ENCODE measurements around the gene CLDN15.

Gene CLDN15

DNA sequence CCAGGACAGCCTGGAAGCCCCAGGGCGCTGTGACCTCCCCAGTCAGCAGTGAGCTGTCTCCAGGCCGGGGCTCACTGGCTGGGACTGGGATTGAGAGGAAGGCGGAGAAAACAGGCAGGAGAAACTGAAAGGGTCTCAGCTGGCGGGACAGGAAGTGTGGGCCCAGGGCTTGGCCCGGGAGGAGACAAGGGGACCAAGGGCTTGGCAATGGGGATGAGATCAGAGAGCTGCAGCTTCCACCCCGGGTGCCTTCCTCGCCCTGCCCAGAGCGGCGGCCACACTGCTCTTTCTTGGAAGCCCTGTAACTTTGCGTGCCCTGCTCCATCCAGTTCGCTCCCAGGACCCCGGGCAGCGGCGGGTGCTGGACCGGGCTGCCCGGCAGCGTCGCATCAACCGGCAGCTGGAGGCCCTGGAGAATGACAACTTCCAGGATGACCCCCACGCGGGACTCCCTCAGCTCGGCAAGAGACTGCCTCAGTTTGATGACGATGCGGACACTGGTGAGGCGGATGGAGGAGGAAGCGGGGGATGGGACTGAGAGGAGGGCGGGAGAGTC, 15.2 kb downstream of the CLDN15 start:
- no peak for DNase-seq (ENCODE audit: low spot score)

DNA sequence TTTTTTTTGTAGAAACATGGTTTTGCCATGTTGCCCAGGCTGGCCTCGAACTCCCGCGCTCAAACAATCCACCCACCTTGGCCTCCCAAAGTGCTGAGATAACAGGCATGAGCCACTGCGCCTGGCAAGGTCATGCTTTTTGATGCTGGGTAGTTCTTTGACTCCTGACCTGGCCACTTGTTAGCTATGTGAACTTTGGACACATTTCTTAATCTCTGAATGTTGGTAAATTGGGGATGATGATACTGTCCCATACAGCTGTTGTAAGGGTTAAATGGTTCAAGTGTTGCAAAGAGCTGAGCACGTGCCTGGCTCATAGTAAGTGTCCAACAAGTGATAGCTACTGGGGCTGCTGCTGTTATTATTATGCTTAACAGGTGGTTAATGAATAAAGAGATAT, 17.3 kb downstream of the CLDN15 start:
- no peak for DNase-seq (ENCODE audit: low spot score)

DNA sequence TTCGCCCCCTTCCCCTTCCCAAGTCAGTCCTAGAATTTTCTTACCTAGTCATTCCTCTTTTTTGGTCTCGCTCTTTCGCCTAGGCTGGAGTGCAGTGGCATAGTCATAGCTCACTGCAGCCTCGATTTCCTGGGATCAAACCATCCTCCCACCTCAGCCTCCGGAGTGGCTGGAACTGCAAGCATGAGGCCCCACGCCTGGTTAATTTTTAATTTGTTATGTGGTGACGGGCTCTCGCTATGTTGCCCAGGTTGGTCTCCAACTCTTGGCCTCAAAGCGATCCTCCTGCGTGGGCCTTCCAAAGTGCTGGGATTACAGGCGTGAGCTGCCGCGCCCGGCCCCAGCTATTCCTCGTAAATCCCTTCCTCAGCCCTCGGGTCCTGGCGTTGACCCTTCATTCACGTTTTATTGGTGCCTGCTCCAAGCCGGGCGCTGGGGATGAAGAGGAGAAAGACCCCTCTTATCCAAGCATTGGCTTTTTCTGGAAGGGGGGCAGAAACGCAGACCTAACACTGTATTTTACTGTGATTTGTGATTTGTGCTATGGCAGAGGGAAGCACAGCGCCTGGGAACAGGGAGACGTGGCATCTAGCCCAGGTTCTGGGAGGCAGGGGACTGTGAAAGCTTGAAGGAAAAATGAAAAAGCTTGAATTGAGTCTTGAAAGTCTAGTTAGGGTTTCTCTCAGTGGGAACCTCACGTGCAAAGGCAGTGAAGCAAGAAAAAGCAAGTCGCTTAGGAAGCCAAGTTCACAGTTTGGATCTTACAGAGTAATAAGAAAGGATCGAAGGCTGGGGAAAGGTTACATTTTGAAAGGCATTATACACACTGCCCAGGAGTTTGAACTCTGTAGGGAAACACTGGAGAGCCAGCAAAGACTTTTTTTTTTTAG, 19.1 kb downstream of the CLDN15 start:
- DNase-seq (ENCODE audit: low spot score): no peak

DNA sequence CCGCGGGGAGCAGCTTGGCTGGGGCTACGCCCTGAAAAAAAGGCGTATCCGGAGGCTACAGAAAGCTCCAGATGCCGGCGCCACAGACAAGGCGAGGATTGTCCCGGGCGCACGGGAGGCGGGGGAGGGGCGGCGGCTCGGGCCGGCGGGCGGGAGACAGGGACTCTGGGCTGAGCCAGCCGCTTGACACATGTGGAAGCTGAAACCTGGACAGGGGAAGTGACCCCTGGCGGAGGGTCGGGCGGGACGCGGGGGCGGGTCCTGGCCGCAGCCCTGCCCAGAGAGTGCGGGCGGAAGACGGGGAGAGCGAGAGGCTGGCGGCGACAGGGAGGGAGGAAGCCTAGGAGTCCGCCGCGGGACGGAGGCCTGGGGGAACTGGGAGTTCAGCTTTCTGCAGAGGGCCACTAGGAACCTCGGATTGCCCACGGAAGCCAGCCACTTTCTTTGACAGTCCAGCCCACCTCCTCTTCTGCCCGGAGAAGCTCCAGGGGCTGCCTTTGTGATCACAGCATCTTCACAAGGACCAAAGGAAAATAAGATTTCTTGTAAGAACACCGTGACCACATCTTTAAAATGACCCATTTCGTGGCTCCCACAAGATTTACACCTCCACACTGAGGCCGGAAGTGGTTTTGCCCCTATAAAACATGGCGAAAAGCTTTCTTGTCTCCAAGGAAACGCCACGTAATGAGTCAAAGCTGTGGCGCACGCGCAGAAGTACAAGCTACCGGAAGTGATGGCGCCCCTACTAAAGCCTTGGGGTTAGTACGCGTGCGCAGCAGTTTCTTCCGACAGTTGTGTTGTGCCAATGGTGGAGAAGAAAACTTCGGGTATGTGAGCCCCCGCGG, 20.0 kb downstream of the CLDN15 start, which contains the start of the genes PLOD3 and ZNHIT1:
Gene PLOD3, minus strand, starts transcription at position 194 of the 848 bp plus-strand sequence. CDS start 307 bp downstream, outside the sequence.
Gene ZNHIT1, plus strand, starts transcription at position 778 of the 848 bp plus-strand sequence. Its CDS starts 31 bp downstream, at position 809.
- peak; percentile 97 for DNase-seq (ENCODE audit: low spot score)

DNA sequence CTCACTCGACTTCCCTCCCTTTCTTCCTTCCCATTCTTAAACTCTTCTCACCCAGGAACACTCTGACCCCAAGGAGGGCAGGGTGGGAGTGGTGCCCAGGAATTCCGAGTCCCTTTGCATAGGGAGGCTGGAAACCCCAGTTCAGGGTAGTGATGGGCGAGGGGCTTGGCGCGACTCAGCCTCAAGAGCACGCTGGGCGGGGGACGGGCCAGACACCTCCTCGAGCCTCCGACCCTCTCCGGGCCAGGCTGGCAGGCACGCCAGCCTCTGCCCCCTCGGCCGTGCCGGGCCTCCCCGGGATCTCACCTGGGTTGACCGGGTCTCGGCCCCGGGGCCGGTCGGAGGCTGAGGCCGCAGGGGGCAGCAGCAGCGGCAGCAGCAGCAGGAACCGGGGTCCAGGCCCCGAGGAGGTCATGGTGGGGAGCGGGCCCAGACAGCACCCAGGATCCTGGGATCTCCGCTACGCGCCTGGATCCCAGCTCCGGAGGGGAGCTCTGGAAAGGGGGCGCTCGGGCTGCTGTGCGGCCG, 20.7 kb downstream of the CLDN15 start:
- no peak for DNase-seq (ENCODE audit: low spot score)

DNA sequence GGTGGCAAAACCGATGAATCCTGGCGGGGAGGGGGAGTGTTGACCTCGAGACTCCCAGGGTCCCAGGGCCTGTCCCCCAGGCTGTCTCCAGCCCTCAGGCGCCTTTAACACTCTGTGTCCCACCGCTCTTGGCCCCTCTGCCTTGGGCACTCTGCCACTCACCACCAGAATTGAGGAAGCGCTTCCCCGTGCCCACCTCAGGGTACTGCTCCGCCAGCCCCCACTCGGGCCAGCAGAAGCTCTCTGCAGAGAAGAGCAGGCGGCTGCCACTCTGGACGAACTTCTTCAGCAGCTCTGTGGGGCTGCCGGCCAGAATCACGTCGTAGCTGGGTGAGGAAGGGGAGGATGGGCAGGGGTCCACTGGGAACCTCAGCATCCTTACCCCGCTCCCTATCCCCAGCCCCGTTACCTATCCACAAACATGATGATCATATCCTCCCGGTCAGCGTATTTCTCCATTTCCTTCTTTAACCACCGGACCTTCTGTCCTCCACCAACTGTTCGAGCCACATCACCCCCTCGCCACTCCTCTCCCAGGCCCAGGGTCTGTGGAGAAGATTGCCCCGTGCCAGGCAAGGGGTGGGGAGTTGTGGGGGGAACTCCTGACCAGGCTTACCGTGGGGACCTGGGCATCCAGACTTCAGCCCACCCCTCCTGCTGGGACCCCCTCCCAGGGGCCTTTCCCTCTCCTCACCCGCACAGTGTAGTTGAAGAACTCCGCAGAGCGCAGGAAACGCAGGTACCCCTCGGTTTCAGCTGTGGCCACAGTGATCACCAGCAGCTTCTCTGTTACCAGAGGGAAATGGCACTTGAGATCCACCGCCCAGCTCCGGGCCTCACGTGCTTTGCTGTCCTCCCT, 21.4 kb downstream of the CLDN15 start:
- DNase-seq (ENCODE audit: low spot score): no peak

DNA sequence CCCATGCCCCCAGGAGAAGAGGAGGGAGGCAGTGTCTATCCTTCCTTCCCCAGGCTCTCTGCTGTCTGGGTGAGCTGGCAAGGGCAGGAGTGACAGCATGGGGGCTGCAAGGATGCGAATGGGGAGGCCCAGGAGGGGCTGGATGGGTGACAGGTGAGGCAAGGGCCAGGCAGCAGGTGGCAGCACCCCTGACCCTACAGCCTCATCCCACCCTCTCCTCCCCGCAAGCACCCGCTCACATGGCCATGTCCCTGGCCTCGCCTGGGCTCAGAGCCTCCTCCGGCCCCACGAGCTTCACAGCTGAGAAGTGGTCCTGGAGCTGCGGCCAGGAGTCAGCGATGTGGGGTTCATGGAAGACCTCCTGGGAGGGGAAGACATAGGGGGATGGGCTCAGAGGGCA, 25.6 kb downstream of the CLDN15 start:
- no peak for DNase-seq (ENCODE audit: low spot score)

DNA sequence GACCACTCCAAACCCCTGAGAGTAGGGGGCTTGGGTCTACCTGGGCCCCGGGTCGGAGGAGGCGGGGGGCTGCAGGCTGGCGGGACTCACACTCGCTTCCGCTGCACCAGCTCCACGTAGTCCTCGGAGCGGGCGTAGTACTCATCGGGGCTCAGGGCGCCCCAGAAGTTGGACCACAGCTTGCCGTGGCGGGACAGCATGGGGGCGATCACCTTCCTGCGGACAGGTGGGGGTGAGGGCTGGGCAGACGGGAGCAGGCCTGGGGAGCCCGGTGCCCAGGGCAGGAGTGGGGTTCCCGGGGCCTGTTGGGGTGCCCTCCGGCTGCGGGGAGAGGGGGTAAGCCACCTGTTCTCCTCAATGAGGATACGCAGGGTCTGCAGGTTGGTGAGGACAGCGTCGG, 26.1 kb downstream of the CLDN15 start:
- DNase-seq (ENCODE audit: low spot score): no peak

DNA sequence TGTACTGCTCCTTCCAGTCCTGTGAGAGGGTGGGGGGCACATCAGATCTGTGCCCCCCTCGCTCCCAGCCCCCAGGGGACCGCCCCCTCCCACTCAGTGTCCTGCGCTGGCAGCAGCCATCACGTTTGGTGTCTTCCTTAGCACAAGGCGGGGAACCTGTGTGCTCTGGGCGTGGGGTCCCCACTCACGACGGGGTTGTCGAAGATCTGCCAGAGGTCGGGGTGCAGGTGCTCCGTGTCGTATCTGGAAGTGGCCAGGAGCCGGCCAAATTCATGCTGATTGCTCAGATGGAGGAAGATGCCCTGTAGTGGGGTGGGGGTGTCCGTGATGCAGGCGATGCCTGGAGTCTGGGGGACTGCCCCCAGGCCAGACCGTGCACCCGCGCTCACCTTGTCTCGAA, 27.5 kb downstream of the CLDN15 start:
- DNase-seq (ENCODE audit: low spot score): no peak

DNA sequence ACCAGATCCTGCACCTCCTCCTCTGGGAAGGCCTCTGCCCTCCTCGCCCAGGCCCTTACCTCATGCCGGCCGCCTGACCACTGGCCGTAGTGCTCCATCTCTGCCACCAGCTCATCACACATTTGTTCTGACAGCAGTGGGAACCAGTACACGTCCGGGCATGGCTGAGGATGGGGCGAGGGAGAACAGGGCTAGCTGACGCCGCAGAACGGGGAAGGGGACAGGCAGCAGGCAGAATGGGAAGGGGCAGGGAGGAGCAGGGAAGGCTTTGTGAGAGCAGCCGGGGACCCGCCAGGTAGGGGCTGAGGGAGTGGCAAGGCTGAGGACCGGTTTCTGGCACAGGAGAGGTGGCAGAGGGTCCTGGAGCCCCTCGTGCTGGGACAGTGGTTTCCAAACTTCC, 28.8 kb downstream of the CLDN15 start:
- no peak for DNase-seq (ENCODE audit: low spot score)

DNA sequence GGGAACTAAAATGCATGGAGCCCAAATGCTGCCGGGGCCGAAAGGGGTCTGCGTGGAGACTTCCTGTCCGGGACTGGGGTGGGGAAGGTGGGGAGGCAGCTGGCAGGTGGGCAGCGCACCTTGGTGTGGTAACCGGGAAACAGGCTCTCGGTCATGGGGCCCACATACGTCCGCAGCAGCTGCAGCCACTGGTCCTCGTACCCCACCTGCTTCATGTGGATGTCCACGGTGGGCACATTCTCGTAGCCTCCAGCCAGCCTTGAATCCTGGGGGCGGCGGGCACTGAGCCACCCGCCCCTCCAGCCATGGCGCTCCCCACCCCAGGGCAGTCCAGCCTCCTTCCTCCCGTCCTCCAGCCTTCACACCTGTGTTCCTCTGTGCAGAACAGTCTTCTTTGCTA, 30.1 kb downstream of the CLDN15 start:
- no peak for DNase-seq (ENCODE audit: low spot score)

DNA sequence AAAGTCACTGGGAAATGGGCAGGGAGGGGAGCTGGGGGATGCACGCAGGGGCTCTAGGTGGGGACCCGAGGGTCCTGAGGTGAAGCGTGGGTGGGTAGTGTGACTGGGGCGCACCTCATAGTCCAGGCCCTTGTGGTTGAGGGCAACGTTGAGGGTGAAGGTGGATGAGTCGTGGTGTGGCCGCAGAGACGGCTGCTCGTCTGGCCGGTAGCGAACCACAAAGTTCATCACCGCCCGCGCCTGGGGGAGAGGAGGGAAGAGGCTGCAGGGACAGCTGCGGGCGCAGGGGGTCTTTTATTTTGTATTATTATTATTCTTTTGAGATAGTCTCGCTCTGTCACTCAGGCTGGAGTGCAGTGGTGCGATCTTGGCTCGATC, 30.9 kb downstream of the CLDN15 start:
- DNase-seq (ENCODE audit: low spot score): no peak

DNA sequence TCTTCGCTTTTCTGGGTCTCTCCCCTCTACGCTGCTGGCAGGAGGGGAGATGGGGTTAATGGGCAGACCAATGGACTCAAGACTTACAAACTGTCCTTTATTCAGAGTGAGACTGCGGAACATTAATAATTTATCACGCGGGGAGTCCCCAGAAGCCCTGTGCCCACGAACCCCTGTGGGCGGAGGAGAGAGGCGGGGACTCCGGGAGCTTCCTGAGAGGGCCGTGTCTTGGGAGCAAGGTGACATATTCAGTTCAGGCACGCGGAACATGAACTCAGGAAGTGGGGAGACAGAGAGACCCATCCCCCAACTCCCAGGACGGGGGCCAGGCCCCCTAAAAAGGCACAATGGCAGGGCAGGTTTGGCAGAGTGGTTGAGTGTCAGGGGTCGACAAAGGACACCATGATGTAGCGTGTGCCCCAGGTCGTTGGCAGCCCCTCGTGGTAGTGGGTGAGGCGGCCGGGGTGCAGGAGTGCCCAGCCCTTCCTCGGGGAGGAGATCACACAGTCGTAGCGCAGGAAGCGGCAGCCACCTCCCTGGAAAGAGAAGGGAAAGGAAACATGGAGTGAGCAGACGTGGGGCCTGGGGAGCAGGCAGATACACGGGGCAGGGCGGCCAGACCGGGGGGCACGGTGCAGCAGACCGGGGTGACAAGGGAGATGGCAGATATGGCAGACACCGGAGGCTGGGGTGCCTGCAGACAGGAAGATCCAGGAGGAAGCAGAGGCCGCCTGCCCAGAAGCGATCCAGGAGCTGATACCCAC, 31.5 kb downstream of the CLDN15 start:
- no peak for DNase-seq (ENCODE audit: low spot score)

DNA sequence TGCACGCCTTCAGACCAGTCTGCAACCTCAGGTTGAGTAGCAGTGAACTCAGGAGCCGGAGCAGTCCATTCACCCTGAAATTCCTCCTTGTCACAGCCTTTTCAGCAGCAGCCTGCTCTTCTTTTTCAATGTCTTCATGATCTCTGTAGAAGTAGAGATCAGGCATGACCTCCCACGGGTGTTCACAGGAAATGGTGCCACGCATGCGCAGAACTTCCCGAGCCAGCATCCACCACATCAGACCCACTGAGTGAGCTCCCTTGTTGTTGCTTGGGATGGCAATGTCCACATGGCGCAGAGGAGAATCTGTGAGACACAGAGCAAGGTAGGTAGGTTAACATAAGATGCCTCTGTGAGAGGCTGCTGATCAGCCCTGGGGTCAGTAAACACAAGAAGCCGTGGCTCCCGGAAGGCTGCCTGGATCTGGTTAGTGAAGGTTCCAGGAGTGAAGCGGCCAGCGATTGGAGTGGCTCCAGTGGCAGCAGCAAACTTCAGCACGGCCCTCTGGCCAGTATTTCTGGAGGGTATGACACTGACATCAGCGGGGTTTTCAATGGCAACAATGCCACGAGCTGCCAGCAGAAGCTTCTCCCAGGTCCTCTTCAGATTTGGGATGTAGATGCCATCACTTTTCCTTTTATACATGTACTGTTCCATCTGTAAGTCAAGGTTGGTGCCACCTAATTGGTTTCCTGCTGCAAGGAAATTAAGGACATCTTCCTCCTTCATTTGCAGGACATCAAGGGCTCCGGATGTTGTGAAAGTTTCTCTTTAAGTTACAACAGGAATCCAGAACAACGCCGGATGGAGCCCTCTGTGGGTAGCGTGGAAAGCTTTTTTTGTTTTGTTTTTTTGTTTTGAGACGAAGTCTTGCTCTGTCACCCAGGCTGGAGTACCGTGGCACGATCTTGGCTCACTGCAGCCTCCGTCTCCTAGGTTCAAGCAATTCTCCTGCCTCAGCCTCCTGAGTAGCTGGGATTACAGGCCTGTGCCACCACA, 33.6 kb downstream of the CLDN15 start:
- peak; percentile 44 for DNase-seq (ENCODE audit: low spot score)

DNA sequence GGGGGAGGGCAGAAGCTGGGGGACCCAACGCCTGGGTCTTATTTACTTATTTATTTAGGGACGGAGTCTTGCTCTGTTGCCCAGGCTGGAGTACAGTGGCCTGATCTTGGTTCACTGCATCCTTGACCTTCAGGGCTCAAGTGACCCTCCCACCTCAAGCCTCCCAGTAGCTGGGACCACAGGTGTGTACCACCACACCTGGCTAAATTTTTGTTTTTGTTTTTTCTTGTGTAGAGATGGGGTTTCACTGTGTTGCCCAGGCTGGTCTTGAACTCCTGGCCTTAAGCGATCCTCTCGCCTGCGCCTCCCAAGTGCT, 35.0 kb downstream of the CLDN15 start:
- DNase-seq (ENCODE audit: low spot score): no peak

DNA sequence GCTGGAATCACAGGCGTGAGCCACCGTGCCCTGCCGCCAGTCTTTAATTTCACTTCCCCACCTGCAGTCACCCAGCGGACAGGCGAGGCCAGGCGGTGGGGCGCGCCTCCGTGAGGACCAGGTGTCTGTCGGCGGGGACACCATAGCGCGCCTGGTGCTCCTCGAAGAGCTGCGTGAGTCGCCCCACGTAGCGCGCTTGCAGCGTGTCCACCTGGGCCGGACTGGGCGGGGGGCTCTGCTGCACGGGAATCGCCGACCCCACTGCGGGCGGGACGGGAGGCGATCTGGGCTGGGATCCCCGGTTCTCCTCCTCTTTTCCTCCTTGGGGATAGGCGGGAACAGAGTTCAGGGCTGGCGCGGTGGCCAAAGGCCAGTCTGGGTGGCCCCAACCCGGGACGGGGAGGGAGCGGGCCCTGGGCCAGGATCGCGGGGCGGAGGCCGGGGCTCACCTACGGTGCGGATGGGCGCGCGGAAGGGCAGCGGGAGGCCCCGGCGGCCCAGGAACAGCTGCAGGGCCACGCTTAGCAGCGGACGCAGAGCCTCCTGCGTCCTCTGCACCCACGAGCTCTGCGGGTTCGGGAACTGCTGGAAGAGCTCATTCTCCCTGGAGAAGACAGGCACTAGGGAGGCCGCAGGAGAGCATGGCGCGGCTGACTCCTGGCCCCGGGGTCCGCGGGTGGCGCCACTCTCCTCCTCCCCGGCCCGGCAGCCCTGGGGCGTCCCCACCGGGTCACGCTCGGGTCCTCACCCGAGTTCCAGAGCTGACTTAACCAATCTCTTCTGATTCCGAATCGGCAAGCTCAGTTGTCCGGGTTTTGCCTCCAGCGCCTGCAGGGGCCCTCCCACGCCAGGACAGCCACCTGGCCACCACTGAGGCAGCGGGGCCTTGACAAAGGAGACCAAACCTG, 35.7 kb downstream of the CLDN15 start:
- DNase-seq (ENCODE audit: low spot score): no peak

DNA sequence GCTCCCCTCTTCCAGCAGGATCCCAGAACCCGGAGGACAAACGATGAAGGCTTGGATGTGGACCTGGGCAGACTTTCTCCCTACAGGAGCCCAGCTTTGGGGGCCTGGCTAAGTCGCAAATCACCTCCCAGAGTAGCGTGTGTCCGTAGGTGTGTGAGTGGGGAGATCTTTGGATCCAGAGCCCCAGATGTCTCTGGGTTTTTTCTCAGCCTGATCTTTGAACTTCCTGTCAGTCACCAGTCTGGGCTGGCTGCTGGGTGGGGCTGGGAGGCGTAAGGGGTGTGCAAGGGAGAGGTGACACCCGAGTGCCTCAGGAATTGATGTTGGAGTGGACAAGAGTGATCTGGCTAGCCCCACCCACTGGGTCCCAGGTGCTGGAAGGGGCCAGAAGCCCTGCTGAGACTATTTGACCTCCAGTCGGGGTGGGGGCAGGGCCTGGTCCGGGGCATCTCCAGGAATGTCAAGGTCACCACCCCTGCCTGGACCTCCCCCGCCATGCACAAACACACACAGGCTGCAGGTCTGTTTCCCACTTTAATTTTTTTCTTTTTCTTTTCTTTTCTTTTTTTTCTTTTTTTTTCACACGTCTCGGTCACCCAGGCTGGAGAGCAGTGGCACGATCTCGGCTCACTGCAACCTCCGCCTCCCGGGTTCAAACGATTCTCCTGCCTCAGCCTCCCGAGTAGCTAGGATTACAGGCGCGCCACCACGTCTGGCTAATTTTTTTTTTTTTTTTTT, 36.6 kb downstream of the CLDN15 start, which contains the start of gene MOGAT3:
Gene MOGAT3, minus strand, starts transcription at position 175 of the 738 bp plus-strand sequence. CDS start 182 bp downstream, outside the sequence.
- DNase-seq (ENCODE audit: low spot score): no peak

DNA sequence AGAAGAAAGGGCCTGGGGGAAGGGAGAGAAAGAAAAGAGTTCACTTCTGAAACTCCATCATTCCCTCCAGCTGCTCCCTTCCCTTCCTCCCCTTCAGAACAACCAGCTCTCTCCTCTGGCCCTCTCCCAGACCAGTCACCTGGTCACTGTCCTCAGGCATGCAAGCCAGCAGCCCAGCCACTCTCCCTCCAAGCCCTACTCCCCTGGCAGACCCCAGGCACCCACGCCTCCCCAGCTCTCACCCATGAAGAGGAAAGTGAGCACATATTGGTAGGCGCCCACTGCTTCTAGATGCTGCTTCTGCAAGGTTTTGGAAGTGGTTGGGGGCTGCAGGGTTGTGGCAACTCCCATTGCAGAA, 37.1 kb downstream of the CLDN15 start:
- DNase-seq (ENCODE audit: low spot score): no peak
